Measurements from ENCODE around the gene ABCB11.
"Not testable (repeated sequence)": the region's sequence is repeated elsewhere in the genome, so short reads cannot be mapped to it uniquely, and the experiment has no call there.

The ABCB11 gene

GRCh38 chr2:168901003-168901402, 130.1 kb downstream of the ABCB11 start, which contains the start of gene G6PC2:
Gene G6PC2, plus strand, starts transcription at chr2:168901291. Its CDS starts 41 bp downstream, at chr2:168901332.
- in situ Hi-C loops (cut with MboI; ENCODE audit: low sequenced_read_pairs) = loop anchor here (25.0 kb wide), 2 partner anchors 564 to 764 kb away; no protein-coding TSS in a partner anchor

- in situ Hi-C loops (cut with MboI; ENCODE audit: low sequenced_read_pairs) = no loop called here
Measured at GRCh38 chr2:168897449-168897848, 133.7 kb downstream of the ABCB11 start.

DNA sequence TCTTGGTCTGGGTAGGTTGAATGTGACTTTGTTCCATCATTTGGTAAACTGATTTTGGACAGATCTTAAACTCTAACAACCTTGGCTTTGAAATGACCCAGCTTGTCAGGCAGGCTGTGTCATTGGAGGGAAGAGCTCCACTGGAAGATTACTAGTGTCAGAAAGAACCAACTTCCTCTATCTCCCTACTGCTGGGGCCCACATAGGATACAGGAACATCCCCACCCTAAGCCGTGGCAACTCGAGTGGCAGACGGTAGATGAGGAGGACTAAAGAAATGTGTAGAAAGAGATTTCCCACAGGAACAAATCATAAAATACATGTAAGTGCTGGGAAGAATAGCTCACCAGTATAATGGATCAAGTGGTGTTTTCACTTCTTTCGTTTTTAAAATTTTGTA, 134.3 kb downstream of the ABCB11 start:
- in situ Hi-C loops (cut with MboI; ENCODE audit: low sequenced_read_pairs) = no loop called here

- in situ Hi-C loops (cut with MboI; ENCODE audit: low sequenced_read_pairs) = no loop called here
Measured at GRCh38 chr2:168895771-168896170, 135.4 kb downstream of the ABCB11 start.

DNA sequence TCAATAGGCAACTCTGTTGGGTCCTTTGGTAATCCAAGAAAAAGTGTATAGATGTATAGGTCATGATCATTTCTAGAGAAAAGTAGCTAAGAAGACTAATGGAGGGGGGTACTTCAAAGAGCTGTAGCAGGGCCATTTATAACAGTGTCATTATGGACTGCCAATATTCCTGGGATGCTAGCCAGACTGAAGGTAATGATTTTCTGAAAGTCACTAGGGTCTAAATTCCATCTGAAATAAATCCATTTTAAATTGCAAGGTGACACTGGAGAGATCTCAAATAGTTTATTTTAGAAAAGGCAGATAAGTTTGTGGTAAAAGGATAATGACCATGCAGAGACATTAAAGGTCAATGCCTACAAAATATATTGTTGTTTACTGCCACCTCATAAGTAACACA, 136.4 kb downstream of the ABCB11 start:
- in situ Hi-C loops (cut with MboI; ENCODE audit: low sequenced_read_pairs) = no loop called here

DNA sequence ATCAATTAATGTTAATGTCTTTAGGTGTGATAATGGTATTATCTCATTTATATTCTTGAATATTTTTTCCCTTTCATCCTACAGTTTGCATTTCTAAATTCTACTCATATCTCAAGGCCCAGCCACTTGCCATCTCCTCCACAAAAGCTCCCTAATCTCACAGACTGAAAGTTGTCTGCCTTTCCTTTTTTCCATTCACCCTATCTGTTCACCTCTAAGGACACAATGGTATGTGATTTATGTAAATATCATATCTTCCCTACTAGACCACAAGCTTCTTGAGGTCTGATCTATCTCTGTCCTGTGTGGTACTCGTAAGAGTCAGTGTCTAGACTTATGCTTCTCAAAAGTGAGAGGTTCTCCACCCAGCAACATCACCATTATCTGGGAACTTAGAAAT, 137.0 kb downstream of the ABCB11 start:
- in situ Hi-C loops (cut with MboI; ENCODE audit: low sequenced_read_pairs) = no loop called here

DNA sequence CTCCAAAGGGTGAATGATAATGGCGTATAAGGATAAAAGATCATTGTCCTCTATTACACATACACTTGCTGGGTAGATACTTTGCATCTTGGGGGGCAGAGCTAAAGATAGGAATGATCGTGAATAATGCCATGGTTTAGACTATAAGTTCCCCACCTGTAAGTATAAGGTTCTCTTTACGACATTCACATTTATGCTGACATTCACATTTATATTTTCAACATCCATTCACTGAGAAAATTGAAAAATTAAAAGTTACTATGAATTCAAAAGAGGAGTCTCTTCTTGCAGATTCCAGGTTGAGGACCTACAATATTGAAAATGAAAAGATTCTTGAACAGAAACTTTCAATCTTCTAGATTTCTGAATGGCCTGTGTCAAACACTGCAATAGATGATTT, 138.8 kb downstream of the ABCB11 start:
- in situ Hi-C loops (cut with MboI; ENCODE audit: low sequenced_read_pairs) = no loop called here

DNA sequence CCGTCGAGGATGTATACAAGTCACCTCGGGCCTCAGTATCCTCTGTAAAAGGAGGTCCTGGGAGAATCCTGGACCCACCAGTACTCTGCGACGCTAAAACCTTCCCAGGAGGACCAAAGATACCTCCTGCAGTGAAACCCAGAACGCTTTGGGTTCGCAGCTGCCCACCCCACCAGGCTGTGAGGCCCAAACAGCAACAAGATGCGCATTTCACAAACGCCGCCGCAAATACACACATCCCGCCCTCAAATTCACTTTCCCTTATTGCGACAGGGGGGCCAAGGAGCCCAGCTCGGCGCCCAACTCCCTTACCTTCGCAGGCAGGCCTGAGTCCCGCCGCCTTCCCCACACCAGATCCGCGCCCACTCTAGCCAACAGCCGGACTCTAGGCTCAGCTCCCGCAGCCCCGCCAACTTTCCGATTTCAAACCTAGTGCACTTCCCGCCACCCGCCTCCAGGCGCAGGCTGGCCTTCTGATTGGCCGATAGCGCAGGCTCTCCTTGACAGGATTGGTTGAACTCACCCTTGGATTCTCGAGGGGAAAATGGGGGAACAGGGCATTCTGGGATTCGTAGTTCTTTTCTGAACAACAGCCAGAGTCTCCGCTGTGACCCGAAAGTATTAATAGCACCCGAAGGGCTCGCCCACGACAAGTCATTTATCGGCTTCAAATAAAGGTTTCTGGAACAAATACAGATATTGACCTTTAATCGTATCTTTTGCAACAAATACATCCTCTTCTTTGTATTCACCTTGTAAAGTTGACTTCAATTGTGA, 140.9 kb downstream of the ABCB11 start, which contains the start of gene SPC25:
TSS of gene SPC25 (minus strand) at position 425 of the 777 bp plus-strand sequence. CDS start 911 bp downstream, outside the sequence.
- in situ Hi-C loops (cut with MboI; ENCODE audit: low sequenced_read_pairs) = no loop called here

DNA sequence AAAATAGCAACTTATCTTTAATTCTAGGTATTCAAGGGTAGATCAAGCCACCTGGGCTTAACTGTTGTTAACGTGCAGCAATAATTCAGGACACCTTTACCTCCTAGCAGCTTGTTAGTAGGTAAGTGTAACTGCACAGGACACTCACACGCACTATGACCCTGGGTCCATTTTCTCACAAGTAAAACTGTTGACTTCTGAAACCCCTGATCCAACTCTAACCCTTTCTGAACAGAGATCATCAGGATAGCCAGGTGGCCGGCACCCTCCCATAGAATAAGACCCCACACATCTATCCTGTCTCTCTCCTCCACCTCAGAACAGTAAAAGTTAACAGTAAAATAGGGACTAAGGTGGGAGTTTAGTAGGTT, 141.5 kb downstream of the ABCB11 start:
- in situ Hi-C loops (cut with MboI; ENCODE audit: low sequenced_read_pairs) = no loop called here

DNA sequence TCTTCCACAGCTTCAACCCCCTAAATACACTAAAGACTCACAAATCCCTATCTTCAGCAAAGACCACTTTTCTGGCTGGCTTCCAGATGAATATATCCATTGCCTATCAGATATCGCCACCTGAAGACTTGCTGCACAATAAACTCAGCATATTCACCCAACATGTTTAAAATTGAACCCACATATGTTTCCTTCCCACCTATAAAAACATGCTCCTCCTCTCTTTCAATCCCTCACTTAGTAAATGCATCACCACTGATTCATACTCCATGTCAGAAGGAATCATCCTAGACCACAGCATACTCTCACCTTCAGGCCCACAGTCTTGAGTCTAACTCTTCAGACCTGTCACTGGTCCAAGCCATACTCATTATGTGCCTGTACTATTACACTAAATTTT, 146.1 kb downstream of the ABCB11 start:
- in situ Hi-C loops (cut with MboI; ENCODE audit: low sequenced_read_pairs) = no loop called here

DNA sequence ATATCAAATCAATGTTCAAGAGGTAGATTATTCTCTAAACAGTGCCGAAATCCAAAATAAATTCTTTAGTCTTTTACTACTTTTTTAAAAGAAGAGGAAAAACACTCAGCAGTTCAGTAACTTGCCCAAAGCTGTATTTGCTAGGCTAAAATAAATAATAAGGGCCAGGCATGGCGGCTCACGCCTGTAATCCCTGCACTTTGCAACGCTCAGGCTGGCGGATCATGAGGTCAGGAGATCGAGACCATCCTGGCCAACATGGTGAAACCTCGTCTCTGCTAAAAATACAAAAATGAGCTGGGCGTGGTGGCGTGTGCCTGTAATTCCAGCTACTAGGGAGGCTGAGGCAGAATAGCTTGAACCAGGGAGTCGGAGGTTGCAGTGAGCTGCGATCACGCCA, 149.0 kb downstream of the ABCB11 start:
- in situ Hi-C loops (cut with MboI; ENCODE audit: low sequenced_read_pairs) = not testable (repeated sequence)

DNA sequence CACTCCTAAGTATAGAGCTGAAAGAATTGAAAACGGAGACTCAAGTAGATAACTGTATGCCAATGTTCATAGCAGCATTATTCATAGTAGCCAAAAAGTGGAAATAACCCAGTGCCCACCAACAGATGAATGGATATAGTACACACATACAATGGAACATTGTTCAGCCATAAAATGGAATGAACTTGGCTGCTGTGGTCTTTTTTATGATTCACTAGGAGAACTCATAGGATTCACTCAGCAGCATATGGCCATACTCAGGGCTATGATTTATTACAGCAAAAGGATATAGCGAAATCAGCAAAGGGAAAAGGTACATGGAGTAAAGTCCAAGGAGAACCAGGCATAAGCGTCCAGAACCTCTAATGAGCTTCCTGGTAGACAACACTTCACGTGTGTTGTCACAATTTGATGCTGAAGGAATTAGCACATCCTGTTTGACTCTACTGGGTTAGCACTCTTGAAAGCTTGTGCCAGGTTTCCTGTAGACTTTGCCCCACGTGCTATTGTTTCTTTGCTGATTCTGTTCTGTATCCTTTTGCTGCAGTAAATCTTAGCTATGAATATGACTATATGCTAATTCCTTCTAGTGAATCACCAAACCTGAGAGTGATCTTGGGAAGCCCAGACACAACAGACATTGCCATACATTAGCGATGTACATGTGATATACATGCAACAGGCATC, 156.6 kb downstream of the ABCB11 start:
- in situ Hi-C loops (cut with MboI; ENCODE audit: low sequenced_read_pairs) = no loop called here

DNA sequence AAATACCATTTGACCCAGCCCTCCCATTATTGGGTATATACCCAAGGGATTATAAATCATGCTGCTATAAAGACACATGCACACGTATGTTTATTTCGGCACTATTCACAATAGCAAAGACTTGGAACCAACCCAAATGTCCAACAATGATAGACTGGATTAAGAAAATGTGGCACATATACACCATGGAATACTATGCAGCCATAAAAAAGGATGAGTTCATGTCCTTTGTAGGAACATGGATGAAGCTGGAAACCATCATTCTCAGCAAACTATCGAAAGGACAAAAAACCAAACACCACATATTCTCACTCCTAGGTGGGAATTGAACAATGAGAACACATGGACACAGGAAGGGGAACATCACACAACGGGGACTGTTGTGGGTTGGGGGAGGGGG, 160.3 kb downstream of the ABCB11 start:
- in situ Hi-C loops (cut with MboI; ENCODE audit: low sequenced_read_pairs) = not testable (repeated sequence)

Data from HL-60/S4 treated with retinoic acid at 250 ng/mL for 4 days and 3 days (cell line).